Transverse colon (tissue), 4 donors: Measurements from ENCODE around the gene KYNU. TPM values are rescaled to one million over a fixed set of nuclear protein-coding genes. Genes with fewer than 3 reads are reported as not detected.

Experiments used
- DNase-seq: peaks from one replicate; pipeline ENCODE4 v3.0.0-alpha.2; 2019
- H3K27ac ChIP-seq, 4 donors: fragments of 200-600 bp; sonication (generic); 2 replicates each; pipeline ENCODE4 v1.5.1; 2016 to 2018; ENCODE audit warnings: inconsistent platforms in 4 of 4
- H3K27me3 ChIP-seq: fragments of 200-600 bp; sonication (generic); 2 replicates; pipeline ENCODE4 v1.5.1; 2017; ENCODE audit warnings: inconsistent platforms
- H3K36me3 ChIP-seq, 4 donors: fragments of 200-600 bp; sonication (generic); 2 replicates each; pipeline ENCODE4 v1.5.1; 2017 to 2019; ENCODE audit warnings: inconsistent platforms in 4 of 4
- H3K4me1 ChIP-seq, 4 donors: fragments of 200-600 bp; sonication (generic); 2 replicates each; pipeline ENCODE4 v1.5.1; 2017 to 2020; ENCODE audit warnings: inconsistent platforms in 4 of 4
- H3K4me3 ChIP-seq, 4 donors: fragments of 200-600 bp; sonication (generic); 1 replicate in 1 of 4; 2 replicates in 3 of 4; pipeline versions ENCODE4 v1.5.1 to v1.6.1; 2017 to 2019; ENCODE audit warnings: inconsistent platforms in 4 of 4
- H3K9me3 ChIP-seq, 2 donors: fragments of 200-600 bp; sonication (generic); 2 replicates each; pipeline ENCODE4 v1.5.1; 2017 to 2019; ENCODE audit warnings: inconsistent platforms in 2 of 2
- CTCF ChIP-seq, 5 experiments: fragments of 200-600 bp in 3 of 5; fragments of 450-650 bp in 2 of 5; sonication (generic) in 3 of 5; IDR thresholded peaks; 1 replicate in 2 of 5; 2 replicates in 3 of 5; pipeline ENCODE4 v1.5.1; 2016 to 2017; ENCODE audit warnings: antibody characterized with exemption in 5 of 5, inconsistent platforms in 3 of 5, mild to moderate bottlenecking in 2 of 5, moderate library complexity in 1 of 5
- EP300 ChIP-seq: sonication (generic); formaldehyde crosslinking; IDR thresholded peaks from one replicate; pipeline ENCODE4 v1.6.1; 2017; ENCODE audit warnings: antibody characterized with exemption, low read depth
- POLR2A ChIP-seq: fragments of 450-650 bp; IDR thresholded peaks from one replicate; pipeline ENCODE4 v1.6.1; 2016; ENCODE audit warnings: antibody characterized with exemption, mild to moderate bottlenecking, moderate library complexity
- POLR2AphosphoS5 ChIP-seq, 3 donors: sonication (generic); formaldehyde crosslinking; IDR thresholded peaks; one replicate each; pipeline ENCODE4 v1.6.1; 2016; ENCODE audit warnings: antibody characterized with exemption in 3 of 3
- WGBS, 2 donors: methylation state at CpG; one replicate each; pipeline ENCODE4 v1.1.5; 2018; ENCODE audit warnings: low coverage in 1 of 2; 5-methylcytosine and 5-hydroxymethylcytosine counted together
- in situ Hi-C, 4 donors: fragments of 200-750 bp; cut with MboI; loops; one replicate each; pipeline versions ENCODE4 v1.15.0 to v1.15.1; 2017; ENCODE audit warnings: low sequenced_read_pairs in 3 of 4, low pct_ligation_motif_present in 1 of 4, low pct_unique_long_range_greater_than_20kb in 1 of 4
- intact Hi-C: fragments of 100-400 bp; cut with DNase I; formaldehyde crosslinking; loops from one replicate; pipeline ENCODE4 v1.15.1; 2023; ENCODE audit warnings: low total_unique reads
- total RNA-seq, 4 donors: library from RNA; depleted of rRNA; stranded (reverse); fragments of >200 nt; gene quantifications; one replicate each; pipeline ENCODE4 v1.1.0, GENCODE V29; 2016

The KYNU gene
- total RNA-seq, 4 donors from 2014 or later, result 1.2 to 4.6 TPM; not detected in 2

- H3K36me3 ChIP-seq, result no peaks in the 10 kb centered on the region
- no peak for DNase-seq
- no peaks in the 10 kb centered on the region for H3K4me1 ChIP-seq
- H3K27me3 ChIP-seq, result no peaks in the 10 kb centered on the region
- intact Hi-C loops, result no loop called here
- no peak overlapping the region for H3K27ac ChIP-seq
- H3K9me3 ChIP-seq, result no peaks in the 10 kb centered on the region
- H3K4me3 ChIP-seq, result no peak overlapping the region
- in situ Hi-C loops, result loop anchor here in 2 of 4 donors (25.0 kb wide), 1 partner anchor 310 kb away; no protein-coding TSS in a partner anchor
- WGBS, 2 donors, result 77 to 95% methylated on average over 1 of the region's 1 CpG
- TF ChIP-seq POLR2AphosphoS5 (IDR thresholded peaks at IDR 0.05), result no peak
- no peak for TF ChIP-seq CTCF (IDR thresholded peaks at IDR 0.05)
- TF ChIP-seq EP300, result no peak
- TF ChIP-seq POLR2A, result no peak
Observed at GRCh38 chr2:142997231-142997630, 119.8 kb downstream of the KYNU start.

- Histone ChIP-seq H3K4me3 (no peak overlapping the region), H3K4me1 (no peaks in the 10 kb centered on the region), H3K9me3 (no peaks in the 10 kb centered on the region), H3K36me3 (no peaks in the 10 kb centered on the region), H3K27me3 (no peaks in the 10 kb centered on the region), H3K27ac (no peak overlapping the region)
- TF ChIP-seq CTCF (IDR thresholded peaks at IDR 0.05) (no peak), POLR2AphosphoS5 (IDR thresholded peaks at IDR 0.05) (no peak), EP300 (no peak), POLR2A (no peak)
- in situ Hi-C loops (no loop called here), intact Hi-C loops (no loop called here)
- 90 to 94% methylated on average over 1 to 2 of the region's 2 CpGs for WGBS, 2 donors
- DNase-seq, result no peak
Observed at GRCh38 chr2:143000599-143000998, 123.1 kb downstream of the KYNU start.

- WGBS, 2 donors, result 50 to 94% methylated on average over 1 of the region's 1 CpG
- TF ChIP-seq EP300, result no peak
- TF ChIP-seq CTCF (IDR thresholded peaks at IDR 0.05), result no peak
- TF ChIP-seq POLR2A, result no peak
- no peak for TF ChIP-seq POLR2AphosphoS5 (IDR thresholded peaks at IDR 0.05)
- no peak overlapping the region for H3K27ac ChIP-seq
Observed at GRCh38 chr2:143001501-143001900, 124.0 kb downstream of the KYNU start.

GRCh38 chr2:143015656-143016055, 138.2 kb downstream of the KYNU start:
- intact Hi-C loops, result no loop called here
- TF ChIP-seq CTCF (IDR thresholded peaks at IDR 0.05) (no peak), POLR2A (no peak), EP300 (no peak), POLR2AphosphoS5 (IDR thresholded peaks at IDR 0.05) (no peak)

More at GRCh38 chr2:143001501-143001900, 124.0 kb downstream of the KYNU start:
- no peaks in the 10 kb centered on the region for H3K9me3 ChIP-seq
- no peaks in the 10 kb centered on the region for H3K4me1 ChIP-seq
- no peak for DNase-seq
- no peak overlapping the region for H3K4me3 ChIP-seq
- no peaks in the 10 kb centered on the region for H3K36me3 ChIP-seq
- in situ Hi-C loops (no loop called here), intact Hi-C loops (no loop called here)
- no peaks in the 10 kb centered on the region for H3K27me3 ChIP-seq

More at GRCh38 chr2:143015656-143016055, 138.2 kb downstream of the KYNU start:
- Histone ChIP-seq H3K27ac (no peak overlapping the region), H3K4me1 (no peaks in the 10 kb centered on the region), H3K9me3 (no peaks in the 10 kb centered on the region), H3K36me3 (no peaks in the 10 kb centered on the region), H3K27me3 (no peaks in the 10 kb centered on the region), H3K4me3 (no peak overlapping the region)
- in situ Hi-C loops, result no loop called here
- no peak for DNase-seq
- 37 to 52% methylated on average over 4 of the region's 4 CpGs for WGBS, 2 donors
